Kidney (tissue), 14 donors: ENCODE data around the gene NEDD4L. TPM values are rescaled to one million over a fixed set of nuclear protein-coding genes. Genes with fewer than 3 reads are reported as not detected.

ENCODE experiments used
- DNase-seq, 5 donors: peaks; one replicate each; pipeline ENCODE4 v3.0.0-alpha.2; 2013 to 2020
- FAIRE-seq: peaks from 2 replicates; lab custom pipeline; 2012; peaks lifted over from hg19 to GRCh38; lab: Jason Lieb, UNC
- H3K27ac ChIP-seq, 2 donors: one replicate each; pipeline ENCODE4 v1.7.0; 2013; ENCODE audit warnings: low read depth in 2 of 2, low read length in 2 of 2, inconsistent platforms in 1 of 2
- H3K27me3 ChIP-seq: one replicate; pipeline ENCODE4 v1.7.1; 2013; ENCODE audit warnings: low read length, inconsistent platforms; ENCODE audit not compliant: control insufficient read depth, insufficient read depth
- H3K36me3 ChIP-seq, 3 donors: one replicate each; pipeline versions ENCODE4 v1.7.0 to v1.7.1; 2013; ENCODE audit warnings: low read length in 3 of 3, control low read depth in 1 of 3, inconsistent platforms in 1 of 3; ENCODE audit not compliant: insufficient read depth in 3 of 3, control insufficient read depth in 2 of 3
- H3K4me1 ChIP-seq, 3 donors: one replicate each; pipeline versions ENCODE4 v1.7.0 to v1.7.1; 2013; ENCODE audit warnings: low read length in 3 of 3, inconsistent platforms in 1 of 3, low read depth in 1 of 3; ENCODE audit not compliant: control insufficient read depth in 2 of 3, insufficient read depth in 2 of 3
- H3K4me3 ChIP-seq, 3 donors: one replicate each; pipeline versions ENCODE4 v1.7.0 to v1.8.1; 2013; ENCODE audit warnings: low read length in 3 of 3, control low read depth in 1 of 3, inconsistent platforms in 1 of 3
- H3K9ac ChIP-seq, 3 donors: one replicate each; pipeline versions ENCODE4 v1.7.0 to v1.7.1; 2013; ENCODE audit warnings: low read length in 3 of 3, control low read depth in 1 of 3, inconsistent platforms in 1 of 3
- H3K9me3 ChIP-seq, 3 donors: one replicate each; pipeline versions ENCODE4 v1.7.0 to v1.7.1; 2013; ENCODE audit warnings: low read length in 3 of 3, control low read depth in 1 of 3, inconsistent platforms in 1 of 3; ENCODE audit not compliant: control insufficient read depth in 2 of 3, insufficient read depth in 1 of 3
- intact Hi-C: fragments of 100-400 bp; cut with DNase I; formaldehyde crosslinking; loops from one replicate; pipeline ENCODE4 v1.11.1; 2022
- polyA plus RNA-seq: library from polyadenylated mRNA; stranded (reverse); fragments of 350-450 nt; fragmentation: Illumina TruSeq; extraction: RNeasy Lipid Tissue Mini Kit (QIAGEN cat#74804); gene quantifications from one replicate; pipeline ENCODE4 v1.2.3, GENCODE V29; 2014; ENCODE audit warnings: low read depth, low replicate concordance; ENCODE audit not compliant: insufficient read depth
- total RNA-seq: library from RNA; stranded (reverse); fragmentation: NEBNext Ultra II Directional; extraction: Animal tissue kit (Norgen Biotek cat#: 25700); gene quantifications from one replicate; pipeline ENCODE4 v1.2.1, GENCODE V29; 2021
- TF ChIP-seq, protein P1 (sequence below): IDR thresholded peaks from 3 replicates; pipeline ENCODE4 v1.5.1; 2012; ENCODE audit warnings: mild to moderate bottlenecking, moderate library complexity, borderline replicate concordance; ENCODE audit not compliant: insufficient read depth; ENCODE audit errors: extremely low read depth
- donor health status: control.
- donor health status: control.
- donor health status: control.
- donor health status: control.
- donor health status: control.
- donor health status: DM: yes; HTN: yes; CAD: no.
- donor health status: Normal renal cell carcinoma (clear cell type).

The NEDD4L gene
- total and polyA plus RNA-seq, 2 donors from 2014 or later = 90.8 to 95.7 TPM

DNA sequence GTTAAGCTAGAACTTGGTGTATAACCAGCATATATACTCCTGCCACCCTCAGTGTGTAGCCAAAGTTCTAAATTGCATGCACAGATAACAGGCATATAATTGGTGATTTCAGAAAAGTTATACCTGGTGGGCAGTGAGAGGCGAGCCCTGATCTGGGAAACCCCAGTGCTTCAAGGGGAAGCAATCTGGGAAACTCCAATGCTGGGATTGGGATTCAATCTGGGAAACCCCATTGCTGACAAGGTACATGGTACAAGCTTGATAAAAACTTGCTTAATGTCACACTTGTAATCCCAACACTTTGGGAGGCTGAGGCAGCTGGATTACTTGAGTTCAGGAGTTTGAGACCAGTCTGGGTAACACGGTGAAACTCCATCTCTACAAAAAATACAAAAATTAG, 147.6 kb downstream of the NEDD4L start:
- intact Hi-C loops = no loop called here
- Histone ChIP-seq H3K36me3 (no peaks in the 10 kb centered on the region), H3K27me3 (no peaks in the 10 kb centered on the region), H3K9ac (no peak overlapping the region), H3K4me3 (no peak overlapping the region), H3K9me3 (no peaks in the 10 kb centered on the region), H3K27ac (no peak overlapping the region), H3K4me1 (peaks cover 6 to 18% (median 8%) of the 10 kb centered on the region in 3 donors)
- DNase-seq = no peak
- FAIRE-seq = no peak
- TF ChIP-seq, protein P1, sequence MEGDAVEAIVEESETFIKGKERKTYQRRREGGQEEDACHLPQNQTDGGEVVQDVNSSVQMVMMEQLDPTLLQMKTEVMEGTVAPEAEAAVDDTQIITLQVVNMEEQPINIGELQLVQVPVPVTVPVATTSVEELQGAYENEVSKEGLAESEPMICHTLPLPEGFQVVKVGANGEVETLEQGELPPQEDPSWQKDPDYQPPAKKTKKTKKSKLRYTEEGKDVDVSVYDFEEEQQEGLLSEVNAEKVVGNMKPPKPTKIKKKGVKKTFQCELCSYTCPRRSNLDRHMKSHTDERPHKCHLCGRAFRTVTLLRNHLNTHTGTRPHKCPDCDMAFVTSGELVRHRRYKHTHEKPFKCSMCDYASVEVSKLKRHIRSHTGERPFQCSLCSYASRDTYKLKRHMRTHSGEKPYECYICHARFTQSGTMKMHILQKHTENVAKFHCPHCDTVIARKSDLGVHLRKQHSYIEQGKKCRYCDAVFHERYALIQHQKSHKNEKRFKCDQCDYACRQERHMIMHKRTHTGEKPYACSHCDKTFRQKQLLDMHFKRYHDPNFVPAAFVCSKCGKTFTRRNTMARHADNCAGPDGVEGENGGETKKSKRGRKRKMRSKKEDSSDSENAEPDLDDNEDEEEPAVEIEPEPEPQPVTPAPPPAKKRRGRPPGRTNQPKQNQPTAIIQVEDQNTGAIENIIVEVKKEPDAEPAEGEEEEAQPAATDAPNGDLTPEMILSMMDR = no peak

DNA sequence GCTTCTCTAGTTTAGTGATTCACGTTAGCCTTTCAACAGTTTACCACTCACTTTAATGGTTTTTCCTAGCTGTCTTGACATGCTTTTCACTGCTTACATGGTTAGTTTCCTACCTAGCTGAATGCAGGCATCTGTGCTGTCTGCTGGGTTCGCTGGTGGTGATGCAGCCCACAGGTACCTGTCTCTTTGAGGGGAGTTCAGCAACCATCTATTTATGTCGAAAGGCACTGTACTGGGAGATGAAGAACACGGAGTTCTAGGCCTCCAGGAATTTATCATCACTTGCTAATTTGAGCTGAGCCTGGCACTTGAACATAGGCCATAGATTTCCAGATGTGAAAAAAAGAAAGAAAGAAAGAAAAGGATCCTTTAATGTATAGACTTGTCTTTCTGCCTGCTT, 148.5 kb downstream of the NEDD4L start:
- intact Hi-C loops = no loop called here

DNA sequence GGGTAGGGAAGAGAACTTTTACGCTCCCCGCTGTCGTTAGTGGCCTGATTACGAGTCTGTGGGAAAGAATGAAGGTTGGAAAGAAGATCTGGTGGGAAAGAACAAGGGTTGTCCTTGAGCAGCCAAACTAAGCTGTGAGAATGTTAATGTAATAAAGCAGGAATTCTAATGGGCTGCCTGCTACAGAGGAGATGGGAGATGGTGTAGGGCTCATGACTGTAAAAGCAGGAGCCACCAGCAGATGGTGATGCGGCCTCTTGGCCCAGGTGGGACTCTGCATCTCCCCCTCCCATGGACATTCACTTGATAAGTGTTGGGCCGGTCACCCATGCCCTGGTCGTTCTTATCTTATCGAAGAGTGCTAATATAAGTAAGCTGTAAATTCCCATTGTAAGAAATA, 150.0 kb downstream of the NEDD4L start:
- no peak overlapping the region for H3K4me3 ChIP-seq
- peak overlapping the region in 1 of 3 donors; percentile 15 for H3K9ac ChIP-seq
- intact Hi-C loops = no loop called here
- H3K27ac ChIP-seq = peak overlapping the region; percentile 79 to 83
- H3K9me3 ChIP-seq = no peaks in the 10 kb centered on the region
- H3K36me3 ChIP-seq = no peaks in the 10 kb centered on the region
- DNase-seq = peak in 4 of 5 donors; percentile 67 to 87 (median 74)
- H3K4me1 ChIP-seq = peaks cover 5 to 14% (median 6%) of the 10 kb centered on the region in 3 donors
- FAIRE-seq = no peak
- TF ChIP-seq, protein P1 = peak; percentile 16
- no peaks in the 10 kb centered on the region for H3K27me3 ChIP-seq

More for the DNA sequence above, 148.5 kb downstream of the NEDD4L start:
- Histone ChIP-seq H3K4me1 (peaks cover 5 to 17% (median 6%) of the 10 kb centered on the region in 3 donors), H3K27me3 (no peaks in the 10 kb centered on the region), H3K36me3 (no peaks in the 10 kb centered on the region), H3K27ac (no peak overlapping the region), H3K4me3 (no peak overlapping the region), H3K9me3 (no peaks in the 10 kb centered on the region), H3K9ac (no peak overlapping the region)
- FAIRE-seq (no peak), DNase-seq (no peak)
- TF ChIP-seq, protein P1 = no peak
